ENCODE results near the gene TMTC1.

GRCh38 chr12:29591140-29592020 is 192.4 kb downstream of the TMTC1 start:
- no peak for TF ChIP-seq GATA2 (IDR thresholded peaks at IDR 0.05; ENCODE audit: low read depth, low read length)
- no peak for TF ChIP-seq GATA3 (IDR thresholded peaks at IDR 0.05; ENCODE audit: low read depth, low read length)

All from SH-SY5Y (cell line).